EH (cell line): ENCODE measurements around the gene CTTNBP2NL.

Experiments
- DNase-seq: peaks from one replicate; pipeline ENCODE4 v3.0.0-alpha.2; 2015; ENCODE audit warnings: low read depth

The CTTNBP2NL gene, protein sequence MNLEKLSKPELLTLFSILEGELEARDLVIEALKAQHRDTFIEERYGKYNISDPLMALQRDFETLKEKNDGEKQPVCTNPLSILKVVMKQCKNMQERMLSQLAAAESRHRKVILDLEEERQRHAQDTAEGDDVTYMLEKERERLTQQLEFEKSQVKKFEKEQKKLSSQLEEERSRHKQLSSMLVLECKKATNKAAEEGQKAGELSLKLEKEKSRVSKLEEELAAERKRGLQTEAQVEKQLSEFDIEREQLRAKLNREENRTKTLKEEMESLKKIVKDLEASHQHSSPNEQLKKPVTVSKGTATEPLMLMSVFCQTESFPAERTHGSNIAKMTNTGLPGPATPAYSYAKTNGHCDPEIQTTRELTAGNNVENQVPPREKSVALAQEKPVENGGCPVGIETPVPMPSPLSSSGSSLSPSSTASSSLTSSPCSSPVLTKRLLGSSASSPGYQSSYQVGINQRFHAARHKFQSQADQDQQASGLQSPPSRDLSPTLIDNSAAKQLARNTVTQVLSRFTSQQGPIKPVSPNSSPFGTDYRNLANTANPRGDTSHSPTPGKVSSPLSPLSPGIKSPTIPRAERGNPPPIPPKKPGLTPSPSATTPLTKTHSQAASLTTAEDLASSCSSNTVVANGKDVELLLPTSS

DNA sequence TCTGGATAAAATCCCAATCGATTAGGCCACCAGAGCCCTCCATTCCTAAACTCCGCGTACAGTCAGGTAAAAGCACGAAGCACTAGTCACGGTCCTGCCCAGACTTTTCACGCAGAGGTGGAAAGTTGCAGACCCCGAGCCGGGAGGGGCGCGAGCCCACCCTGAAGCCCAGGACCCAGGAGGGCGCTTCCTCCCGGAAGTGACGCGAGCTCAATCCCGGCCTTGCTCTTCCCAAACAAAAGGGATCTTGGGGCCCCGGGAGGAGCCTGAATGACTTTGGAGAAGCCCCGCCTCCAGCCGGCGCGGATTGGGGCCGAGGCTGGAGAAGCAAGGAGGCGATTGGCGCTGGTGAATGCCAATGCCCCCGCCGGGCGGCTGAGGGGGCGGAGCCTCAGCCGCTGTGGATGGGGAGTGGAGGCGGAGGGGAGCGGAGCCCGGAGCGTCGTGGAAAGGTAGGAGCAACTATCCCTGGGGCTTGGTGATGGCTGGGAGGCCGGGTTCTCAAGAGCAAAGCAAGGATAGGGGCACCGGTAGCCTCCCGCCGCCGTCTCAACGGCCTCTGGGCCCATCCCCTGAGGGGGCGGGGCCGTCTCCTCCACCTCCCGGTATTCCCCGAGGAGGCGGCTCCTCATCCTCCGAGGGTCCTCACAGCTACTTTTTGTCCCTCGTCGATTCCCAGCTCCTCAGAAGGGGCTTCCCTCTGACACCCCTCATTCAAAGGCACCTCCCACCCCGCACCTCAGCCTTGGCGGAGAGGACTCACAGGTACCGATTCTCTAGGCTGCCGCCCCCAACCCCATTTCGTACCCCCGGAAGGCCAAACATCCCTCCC lies at the start of gene CTTNBP2NL:
Gene CTTNBP2NL (plus strand): TSS at position 394 of the 832 bp plus-strand sequence. CDS start 19,952 bp downstream, outside the sequence.
- peak; percentile 97 for DNase-seq

DNA sequence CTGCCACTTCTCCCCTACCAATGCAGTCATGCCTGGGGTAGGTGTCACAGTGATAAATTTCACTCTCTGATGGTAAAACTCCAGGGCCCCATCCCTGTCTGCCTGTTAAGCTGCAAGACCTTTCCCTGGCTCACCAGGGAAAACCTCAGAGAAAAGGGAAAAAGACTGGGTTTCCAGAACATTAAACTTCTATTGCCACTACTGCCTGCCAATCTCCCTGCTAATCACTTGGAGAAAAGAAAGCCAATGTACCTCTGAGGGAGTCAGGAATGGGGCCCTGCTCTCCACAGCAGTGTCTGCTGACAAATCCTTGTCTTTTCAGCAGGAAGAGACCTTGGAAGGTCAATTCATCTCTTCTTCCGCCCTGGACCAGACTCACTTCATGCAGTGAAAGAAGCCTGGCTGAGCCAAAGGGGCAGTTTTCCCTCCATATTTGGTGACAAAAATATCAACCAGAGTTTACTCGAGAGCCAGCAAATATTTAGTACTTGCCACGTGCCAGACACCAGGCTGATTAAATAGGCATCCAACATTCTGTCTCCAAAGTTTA lies 49.1 kb upstream of the CTTNBP2NL start:
- DNase-seq = no peak

DNA sequence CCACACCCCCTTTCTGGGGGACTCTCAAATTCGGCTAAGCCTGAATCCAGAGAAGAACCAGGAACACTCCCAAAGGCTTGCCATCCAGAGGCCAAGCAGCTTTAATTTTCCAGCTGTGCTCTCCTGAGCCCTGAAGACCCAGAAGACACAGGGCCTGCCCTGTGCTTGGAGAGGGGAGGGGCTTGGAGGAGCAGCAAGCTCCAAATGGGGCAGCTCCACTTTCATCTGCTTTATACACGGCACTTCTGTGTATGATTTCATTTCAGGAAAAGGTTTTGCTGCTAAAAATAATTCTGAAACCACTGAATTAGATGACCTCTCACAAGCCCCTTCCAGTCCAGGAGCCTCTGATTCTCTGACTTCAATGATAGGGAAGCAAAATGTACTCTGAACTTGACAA lies 39.2 kb upstream of the CTTNBP2NL start:
- DNase-seq = no peak

DNA sequence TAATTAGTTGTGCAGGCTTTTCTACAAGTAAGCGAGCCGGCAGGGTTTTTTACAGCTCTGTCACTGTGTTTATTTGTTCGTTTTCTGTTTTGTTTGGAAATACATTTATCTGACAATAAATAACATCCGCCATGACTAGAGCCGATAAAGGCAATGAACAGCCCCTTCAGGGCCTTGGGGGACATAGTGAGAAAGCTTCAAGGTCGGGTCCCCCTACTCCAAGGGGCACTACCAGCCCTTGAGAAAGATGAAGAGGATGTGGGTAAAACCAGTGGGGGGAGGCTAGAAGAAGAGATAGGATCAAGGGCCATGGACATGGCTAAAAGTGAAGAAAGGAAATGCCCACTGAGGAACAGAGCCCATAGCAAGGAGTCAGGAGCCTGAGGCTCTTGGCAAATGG lies 38.5 kb upstream of the CTTNBP2NL start:
- DNase-seq = no peak

DNA sequence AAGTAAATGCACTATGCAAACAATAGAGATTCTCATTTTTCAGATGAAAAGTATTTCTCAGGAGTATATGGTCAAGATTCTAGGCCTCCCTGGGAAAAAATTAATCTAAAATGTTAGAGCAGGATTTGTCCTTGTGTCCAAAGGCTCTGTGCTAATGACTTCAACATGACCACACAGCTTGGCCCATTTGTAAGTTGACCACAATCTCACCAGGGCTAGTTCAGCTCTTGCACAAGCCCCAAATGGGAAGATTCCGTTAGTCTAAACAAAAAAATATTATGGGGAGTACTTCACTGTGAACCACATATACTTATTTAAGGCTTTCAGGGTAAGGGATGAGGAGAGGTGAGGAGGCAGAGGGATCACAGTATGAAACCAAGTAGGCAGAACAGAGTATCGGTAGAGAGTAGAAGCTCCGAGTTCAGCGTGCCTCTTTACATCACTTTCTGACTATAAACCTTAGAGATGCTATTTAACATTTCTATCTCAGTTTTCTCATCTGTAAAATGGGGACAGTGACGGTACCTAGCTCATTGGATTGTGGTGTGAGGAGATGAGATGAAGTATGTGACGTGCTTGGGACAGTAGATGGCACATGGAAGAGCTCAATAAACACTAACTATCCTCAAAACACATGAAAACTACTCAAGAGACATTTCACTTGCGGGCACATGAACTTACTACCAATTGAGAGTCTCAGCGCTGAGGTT lies 37.8 kb upstream of the CTTNBP2NL start:
- peak; percentile 53 for DNase-seq

DNA sequence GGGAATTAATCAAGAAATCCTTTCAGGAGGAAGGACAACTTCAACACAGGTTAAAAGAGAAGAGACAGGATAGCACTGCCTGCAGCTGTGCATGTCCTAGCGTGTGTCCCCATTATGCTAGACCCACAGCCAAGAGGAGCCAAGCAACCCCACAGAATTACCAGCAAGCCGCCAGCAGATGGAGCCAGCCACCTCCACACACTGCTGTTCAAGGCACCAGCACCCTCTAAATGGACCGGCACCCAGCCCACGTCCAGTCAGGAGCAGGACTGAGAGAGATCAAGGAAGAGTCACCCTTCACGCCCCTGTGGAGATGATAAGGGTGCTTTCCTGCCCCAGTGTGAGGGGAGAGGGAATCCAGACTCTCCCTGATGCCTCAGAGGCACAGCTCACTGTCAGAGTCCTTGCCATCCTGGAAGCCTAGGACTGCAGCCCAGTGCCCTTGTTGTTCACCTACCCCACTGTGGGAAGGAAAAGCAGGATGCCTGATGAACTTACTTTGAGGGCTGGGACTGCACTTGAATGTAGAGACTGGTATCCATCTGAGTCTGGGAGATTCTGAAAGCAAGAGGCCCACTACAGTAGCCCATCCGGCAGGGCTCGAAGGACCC lies 37.1 kb upstream of the CTTNBP2NL start:
- DNase-seq = peak; percentile 71

DNA sequence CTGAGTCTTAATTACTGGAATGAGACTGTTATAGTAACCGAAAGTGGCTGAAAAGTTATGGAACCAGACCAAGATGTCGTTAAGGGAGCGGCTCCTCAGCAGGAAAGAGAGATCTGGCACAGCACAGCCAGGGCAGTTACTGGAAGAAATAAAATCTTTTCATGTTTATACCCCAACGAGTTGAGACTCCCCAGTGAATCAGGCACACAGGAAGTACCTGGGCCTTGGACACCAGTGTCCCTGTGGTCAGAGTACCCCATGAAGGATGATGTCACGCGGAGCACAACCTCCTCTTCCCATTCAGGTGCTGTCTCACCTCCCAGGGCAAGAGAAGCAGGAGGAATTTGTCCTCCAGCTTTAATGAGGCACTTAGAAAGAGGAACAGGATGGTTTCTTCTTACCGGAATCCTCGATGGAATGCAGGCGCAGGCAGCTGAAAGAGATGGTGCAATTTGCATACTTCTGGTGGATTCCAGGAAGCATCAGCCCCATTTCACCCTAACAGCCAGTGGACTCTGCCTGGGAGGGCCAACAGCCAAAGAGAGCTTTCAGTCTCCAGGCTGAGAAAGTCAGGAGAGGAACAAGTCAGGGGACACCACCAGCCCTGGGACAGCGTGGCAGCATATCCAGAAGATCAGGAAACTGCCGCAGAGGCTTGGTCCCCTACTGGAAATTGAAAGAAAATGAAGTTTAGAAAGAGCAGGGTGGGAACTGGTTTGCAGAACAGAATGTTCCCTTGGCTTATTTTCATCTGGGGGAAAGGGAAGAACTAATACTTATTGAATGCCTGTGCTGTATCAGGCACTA lies 35.9 kb upstream of the CTTNBP2NL start:
- DNase-seq = peak; percentile 94

DNA sequence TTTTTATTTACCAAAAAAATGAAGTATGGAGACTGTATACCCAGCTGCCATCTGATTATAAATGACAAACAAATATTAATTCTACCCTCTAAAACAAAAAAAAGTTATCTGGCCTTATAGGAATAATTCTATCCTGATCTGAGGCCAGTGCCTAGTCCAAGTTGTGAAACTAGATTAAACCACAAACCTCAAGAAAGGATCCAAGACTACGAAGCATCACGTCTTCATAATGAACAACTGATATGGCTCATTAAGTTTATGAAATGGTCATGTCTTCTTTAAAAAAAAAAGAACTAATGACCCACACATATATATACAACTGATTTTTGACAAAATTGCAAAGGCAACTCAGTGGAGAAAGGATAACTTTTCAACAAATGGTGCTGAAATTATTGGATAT lies 32.4 kb upstream of the CTTNBP2NL start:
- DNase-seq = no peak

DNA sequence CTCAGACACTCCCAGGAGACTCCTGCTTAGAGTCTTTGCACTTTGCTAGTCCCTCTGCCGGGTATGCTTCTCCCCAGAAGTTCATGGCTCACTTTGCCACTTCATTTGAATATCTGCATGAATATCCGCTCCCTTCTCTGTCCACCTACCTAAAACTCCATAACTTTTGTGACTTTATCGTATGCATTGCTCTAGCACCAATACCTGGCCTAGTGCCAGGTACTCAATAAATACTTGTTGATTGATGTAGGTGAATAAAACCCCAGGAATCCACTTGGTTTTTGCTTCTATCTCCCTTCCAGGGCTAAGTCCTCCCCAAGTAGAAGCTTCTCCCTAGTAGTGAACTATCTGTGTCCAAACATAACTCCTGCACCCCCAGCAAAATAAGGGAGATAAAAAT lies 27.8 kb upstream of the CTTNBP2NL start:
- no peak for DNase-seq

DNA sequence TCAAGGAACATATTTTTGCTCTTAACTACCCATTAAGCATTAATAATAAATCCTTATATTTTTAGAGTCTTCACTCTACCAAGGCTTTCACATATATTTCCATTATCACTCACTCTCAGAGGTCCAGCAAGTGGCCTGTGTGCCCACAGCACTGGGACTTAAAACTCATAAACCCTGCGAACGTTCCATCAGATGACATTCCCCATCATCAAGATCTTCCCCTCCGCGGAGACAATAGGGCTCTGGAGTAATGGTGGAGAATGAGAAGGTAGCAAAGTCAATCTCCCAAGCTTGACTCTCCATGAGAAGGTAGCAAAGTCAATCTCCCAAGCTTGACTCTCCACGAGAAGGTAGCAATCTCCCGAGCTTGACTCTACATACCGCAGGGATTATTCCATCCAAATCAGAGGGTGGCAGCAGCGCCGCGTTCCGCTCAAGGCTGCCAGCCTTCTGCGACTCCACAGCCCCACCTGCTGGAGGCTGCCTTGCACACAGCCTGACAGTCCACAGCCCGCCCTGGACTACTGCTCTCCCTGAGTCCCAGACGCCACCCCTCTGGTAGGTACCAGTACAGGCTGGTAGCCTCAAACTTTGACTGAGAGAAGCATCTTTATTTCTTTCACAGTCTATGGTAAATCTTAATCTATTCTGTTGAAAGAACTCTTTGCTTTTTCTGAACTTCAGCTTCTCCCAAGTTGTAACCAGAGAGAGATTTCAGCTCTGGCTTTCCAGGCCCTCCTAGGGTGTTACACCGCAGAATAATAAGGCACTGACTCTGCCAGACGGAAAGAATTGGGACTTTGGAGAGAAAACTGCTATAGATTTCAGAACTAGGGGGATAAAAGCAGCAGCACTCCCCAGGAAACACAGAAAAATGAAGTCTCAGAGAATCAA lies 26.4 kb upstream of the CTTNBP2NL start:
- peak; percentile 82 for DNase-seq

DNA sequence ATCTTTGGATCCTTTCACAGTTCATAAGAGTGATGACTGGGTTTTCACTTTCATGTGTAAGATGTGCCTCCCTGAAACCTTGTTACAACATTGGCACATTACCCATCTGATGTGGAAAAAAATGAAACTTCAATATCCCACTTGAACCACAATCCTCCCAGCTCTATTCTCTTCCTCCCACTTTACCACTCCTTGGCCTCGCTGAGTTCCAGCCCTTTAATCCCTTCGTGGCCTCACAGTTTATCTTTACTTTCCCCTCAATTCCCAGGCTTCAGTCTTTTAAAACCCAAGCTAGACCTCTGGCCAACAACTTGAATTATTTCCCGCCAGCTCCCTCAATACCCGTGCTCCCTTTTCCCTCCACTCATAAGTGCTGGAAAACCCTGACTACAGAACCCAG lies 25.0 kb upstream of the CTTNBP2NL start:
- DNase-seq = no peak

DNA sequence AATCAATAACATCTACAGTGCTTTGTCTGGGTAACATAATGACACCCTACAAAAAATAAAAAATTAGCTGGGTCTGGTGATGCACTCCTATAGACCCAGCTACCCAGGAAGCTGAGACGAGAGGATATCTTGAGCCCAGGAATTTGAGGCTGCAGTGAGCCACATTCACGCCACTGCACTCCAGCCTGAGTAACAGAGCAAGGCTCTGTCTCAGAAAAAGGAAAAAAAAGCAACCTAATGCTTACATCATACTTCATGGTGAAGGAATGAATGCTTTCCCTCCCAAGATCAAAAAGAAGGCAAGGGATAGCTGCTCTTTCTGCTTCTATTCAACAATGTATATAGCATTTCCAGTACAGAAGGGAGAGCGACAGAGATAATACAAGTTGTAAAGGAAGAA lies 24.2 kb upstream of the CTTNBP2NL start:
- DNase-seq = peak; percentile 36

DNA sequence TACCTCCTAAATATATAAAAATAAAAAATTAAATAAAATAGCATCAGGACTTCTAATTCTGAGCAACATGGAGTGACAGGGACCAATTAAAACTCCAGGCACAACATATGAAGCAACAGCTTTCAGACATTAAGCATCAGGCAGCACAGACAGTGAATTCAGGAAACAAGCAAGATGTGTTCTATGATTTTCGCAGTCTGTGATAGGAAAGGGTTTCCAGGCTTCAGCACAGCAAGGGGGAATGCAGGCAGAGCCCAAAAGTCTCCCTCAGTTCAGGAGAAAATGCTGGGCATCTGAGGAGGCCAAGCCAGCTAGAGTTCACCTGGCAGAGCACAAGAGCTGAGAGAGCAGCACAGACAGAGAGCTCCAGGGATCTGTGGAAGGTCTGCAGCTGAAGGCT lies 22.2 kb upstream of the CTTNBP2NL start:
- no peak for DNase-seq

DNA sequence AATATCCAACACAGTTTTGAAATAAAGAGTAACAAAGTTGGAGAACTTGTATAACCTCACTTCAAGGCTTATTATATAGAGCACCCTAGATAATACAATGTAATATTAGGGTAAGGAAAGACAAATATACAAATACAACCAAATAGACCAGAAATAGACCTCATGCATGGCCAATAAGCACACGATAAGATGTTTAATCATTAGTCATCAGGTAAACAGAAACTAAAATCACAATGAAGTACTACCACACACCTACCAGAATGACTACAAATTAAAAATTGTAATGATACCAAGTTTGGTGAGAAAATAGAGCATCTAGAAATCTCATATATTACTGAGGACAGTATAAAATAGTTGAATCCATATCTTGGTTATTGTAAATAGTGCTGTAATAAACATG lies 20.3 kb upstream of the CTTNBP2NL start:
- no peak for DNase-seq

DNA sequence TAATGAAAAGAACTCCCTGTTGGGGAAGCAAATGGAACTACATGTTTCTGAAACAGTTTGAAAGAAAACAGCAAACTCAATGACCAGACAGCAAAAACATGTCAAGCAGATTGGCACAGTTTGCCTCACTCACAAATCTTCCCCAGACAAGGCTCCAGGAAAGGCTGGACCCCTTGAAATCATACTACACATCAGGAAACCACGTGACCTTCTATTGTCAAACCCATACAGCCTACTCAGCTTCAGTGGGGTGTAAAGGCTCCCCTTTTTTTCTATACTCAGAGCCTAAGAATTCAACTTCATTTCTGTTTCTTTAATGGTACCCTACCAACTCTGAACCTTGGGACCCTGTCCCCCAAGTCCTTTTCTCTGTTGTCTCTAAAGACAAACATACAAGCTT lies 15.7 kb upstream of the CTTNBP2NL start:
- DNase-seq = no peak

DNA sequence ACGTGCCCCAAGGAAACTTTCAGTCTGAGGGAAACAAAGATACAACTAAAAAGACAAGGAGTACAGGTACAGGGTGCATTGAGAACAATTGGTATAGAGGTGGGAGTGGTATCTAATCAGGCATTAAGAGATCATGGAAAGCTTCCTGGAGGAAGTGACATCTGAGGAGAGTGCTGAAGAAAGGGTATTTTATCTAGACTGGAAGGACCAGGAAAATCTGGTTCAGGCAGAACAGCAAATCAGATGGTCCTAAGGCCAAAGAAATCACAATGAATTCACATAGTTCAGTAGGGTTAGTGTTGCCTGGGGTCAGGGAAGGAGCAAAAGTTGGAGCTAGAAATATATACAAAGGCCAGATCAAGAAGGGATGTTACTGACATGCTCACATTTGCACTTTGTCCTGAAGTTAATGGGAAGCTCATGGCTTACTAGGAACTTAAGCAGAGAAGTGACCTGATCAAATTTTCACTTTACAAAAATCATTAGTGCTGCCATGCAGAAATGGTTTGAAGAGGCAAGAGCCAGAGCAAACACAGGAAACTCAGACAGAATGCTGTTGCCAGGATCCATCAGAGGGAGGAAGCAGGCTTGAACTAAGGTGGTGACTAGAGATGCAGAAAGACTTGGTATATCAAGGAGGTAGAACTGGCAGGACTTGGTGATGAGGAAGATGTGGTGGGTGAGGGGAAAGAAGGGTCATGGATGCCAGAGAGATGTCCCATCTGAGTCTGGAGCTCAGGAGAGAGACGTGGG lies 14.5 kb upstream of the CTTNBP2NL start:
- DNase-seq = no peak

DNA sequence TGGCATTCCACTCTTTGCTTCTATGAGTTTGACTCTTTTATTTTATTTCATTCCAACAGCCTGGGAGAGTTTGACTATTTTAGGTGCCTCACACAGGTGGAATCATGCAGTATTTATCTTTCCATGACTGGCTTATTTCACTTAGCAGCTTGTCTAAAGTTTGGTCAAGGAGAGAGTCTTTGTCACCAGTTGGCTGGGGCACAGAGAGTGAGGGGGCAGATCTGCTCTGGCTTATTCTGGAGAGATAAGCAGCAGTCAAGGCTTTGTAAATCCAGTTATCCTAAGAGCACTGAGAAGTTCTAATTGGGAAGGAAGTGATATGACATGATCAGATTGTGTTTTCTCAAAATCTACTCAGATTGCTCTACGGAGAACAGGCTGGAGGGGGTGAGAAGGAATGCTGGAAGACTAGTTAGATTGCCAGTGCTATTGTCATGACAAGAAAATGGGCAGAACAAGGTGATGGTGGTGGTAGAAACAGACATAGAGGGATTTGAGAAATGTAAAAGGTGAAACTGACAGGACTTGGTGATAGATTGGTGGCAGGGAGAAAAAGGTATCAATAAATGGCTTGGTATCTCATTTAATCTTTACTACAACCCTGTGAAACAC lies 12.1 kb upstream of the CTTNBP2NL start:
- DNase-seq = no peak

DNA sequence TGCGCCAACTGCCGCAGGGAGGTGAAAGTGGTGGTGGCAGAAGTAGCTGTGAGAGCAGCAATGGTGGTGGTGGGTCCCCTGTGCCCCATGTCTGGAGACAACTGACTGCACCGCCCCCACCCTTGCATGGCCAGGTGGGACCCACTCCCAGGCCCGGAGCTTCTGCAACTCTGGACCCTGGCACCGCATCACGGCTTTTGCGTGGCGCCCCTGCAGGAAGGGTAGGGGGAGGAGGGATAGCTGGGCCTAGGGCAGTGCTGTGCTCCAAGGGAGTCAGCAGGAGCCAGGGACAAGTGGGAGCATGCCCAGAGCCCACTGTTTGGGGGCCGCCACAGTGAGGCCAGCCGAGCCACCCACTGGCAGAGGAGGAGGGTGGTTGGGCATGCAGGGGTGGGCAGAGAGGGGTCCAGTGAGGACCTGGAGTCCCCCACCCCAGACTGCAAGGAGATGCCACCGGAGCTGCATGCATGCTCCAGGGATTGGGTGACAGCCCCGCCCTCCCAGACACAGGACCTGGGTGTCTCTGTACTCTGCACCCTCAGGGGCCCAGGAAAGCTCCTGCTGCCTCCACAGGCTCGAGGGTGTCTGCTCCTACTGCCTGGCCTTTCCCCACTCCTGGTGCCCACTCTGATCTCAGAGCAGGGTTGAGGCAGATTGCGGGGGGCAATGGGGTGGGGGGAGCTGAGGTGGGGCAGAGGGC lies 9.8 kb upstream of the CTTNBP2NL start:
- DNase-seq = no peak
